ENCODE results near the gene MYLIP.

DNA sequence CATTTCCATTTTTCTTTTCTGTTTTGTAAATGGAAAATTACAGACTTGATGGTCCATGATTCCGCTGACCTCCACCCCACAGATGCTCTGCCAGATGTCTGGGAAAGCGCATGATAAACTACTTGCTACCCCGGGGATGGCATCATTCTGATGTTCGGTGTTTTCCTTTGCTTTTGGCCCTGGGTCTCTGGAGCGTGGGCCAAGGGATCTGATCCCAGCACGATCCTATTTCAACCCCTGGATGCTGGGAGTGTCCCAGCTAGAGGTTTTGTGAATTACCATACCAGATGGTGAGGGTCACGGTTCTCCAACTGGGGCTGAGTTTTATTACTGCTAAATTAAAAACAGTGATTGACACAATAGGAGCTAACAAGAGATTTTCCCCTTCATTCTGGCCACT, 25.2 kb upstream of the MYLIP start:
- TF ChIP-seq, protein P1, sequence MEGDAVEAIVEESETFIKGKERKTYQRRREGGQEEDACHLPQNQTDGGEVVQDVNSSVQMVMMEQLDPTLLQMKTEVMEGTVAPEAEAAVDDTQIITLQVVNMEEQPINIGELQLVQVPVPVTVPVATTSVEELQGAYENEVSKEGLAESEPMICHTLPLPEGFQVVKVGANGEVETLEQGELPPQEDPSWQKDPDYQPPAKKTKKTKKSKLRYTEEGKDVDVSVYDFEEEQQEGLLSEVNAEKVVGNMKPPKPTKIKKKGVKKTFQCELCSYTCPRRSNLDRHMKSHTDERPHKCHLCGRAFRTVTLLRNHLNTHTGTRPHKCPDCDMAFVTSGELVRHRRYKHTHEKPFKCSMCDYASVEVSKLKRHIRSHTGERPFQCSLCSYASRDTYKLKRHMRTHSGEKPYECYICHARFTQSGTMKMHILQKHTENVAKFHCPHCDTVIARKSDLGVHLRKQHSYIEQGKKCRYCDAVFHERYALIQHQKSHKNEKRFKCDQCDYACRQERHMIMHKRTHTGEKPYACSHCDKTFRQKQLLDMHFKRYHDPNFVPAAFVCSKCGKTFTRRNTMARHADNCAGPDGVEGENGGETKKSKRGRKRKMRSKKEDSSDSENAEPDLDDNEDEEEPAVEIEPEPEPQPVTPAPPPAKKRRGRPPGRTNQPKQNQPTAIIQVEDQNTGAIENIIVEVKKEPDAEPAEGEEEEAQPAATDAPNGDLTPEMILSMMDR (IDR thresholded peaks at IDR 0.05), result no peak
- no peak for TF ChIP-seq POLR2AphosphoS5 (IDR thresholded peaks at IDR 0.05)
